H1 (cell line): ENCODE data around the gene C4orf46. TPM values are rescaled to one million over a fixed set of nuclear protein-coding genes. Genes with fewer than 3 reads are reported as not detected.

Experiments
- CTCF ChIA-PET: fragments of 300-600 bp; sonication (Branson Sonifier 250); formaldehyde crosslinking; loops from one replicate; lab custom pipeline; 2021; ENCODE audit not compliant: partially characterized antibody; lab: Charles Lee
- POLR2A ChIA-PET: fragments of 300-600 bp; sonication (Branson Sonifier 250); formaldehyde crosslinking; loops from one replicate; lab custom pipeline; 2021; ENCODE audit warnings: inconsistent platforms; ENCODE audit not compliant: partially characterized antibody; lab: Charles Lee
- DNase-seq, 2 experiments: peaks; one replicate each; pipeline versions ENCODE4 v3.0.0 to v3.0.0-alpha.2; 2010 to 2022; ENCODE audit warnings: low spot score in 2 of 2, low read depth in 1 of 2, mixed read lengths in 1 of 2
- FAIRE-seq: peaks from 2 replicates; lab custom pipeline; 2011; peaks lifted over from hg19 to GRCh38; lab: Jason Lieb, UNC
- H2AFZ ChIP-seq: 2 replicates; pipeline ENCODE4 v1.8.1; 2012; ENCODE audit warnings: low read length, inconsistent platforms
- H2AK5ac ChIP-seq: 2 replicates; pipeline ENCODE4 v1.6.1; 2013; ENCODE audit warnings: low read depth, low read length
- H2BK120ac ChIP-seq: replicated peaks from 2 replicates; pipeline ENCODE3; 2013; ENCODE audit warnings: low read depth, low read length, inconsistent platforms
- H2BK12ac ChIP-seq: 2 replicates; pipeline ENCODE4 v1.6.1; 2013; ENCODE audit warnings: low read depth, low read length
- H2BK15ac ChIP-seq: 2 replicates; pipeline ENCODE4 v1.6.1; 2013; ENCODE audit warnings: low read length
- H2BK20ac ChIP-seq: 2 replicates; pipeline ENCODE4 v1.6.1; 2013; ENCODE audit warnings: low read length
- H2BK5ac ChIP-seq: 2 replicates; pipeline ENCODE4 v1.6.1; 2013; ENCODE audit warnings: low read depth, low read length
- H3K14ac ChIP-seq: 2 replicates; pipeline ENCODE4 v1.6.1; 2013; ENCODE audit warnings: inconsistent platforms; ENCODE audit not compliant: insufficient read length
- H3K18ac ChIP-seq: 2 replicates; pipeline ENCODE4 v1.6.1; 2013; ENCODE audit warnings: low read length; ENCODE audit errors: extremely low read depth
- H3K23ac ChIP-seq: 2 replicates; pipeline ENCODE4 v1.6.1; 2013; ENCODE audit warnings: inconsistent platforms; ENCODE audit not compliant: insufficient read length
- H3K23me2 ChIP-seq: 2 replicates; pipeline ENCODE4 v1.6.1; 2013; ENCODE audit warnings: low read depth, low read length
- H3K27ac ChIP-seq: 2 replicates; pipeline ENCODE4 v1.6.1; 2011; ENCODE audit warnings: low read depth, low read length, inconsistent platforms
- H3K27me3 ChIP-seq, 4 experiments: replicated peaks in 1 of 4; 1 replicate in 1 of 4; 2 replicates in 3 of 4; pipeline versions ENCODE4 v1.6.1 to v1.8.1; 2011 to 2013; ENCODE audit warnings: low read length in 3 of 4, mild to moderate bottlenecking in 3 of 4, inconsistent platforms in 2 of 4, mixed read lengths in 2 of 4, moderate library complexity in 1 of 4; ENCODE audit not compliant: control insufficient read depth in 3 of 4, insufficient read depth in 3 of 4; ENCODE audit errors: extremely low read depth in 1 of 4
- H3K36me3 ChIP-seq, 4 experiments: 2 replicates each; pipeline versions ENCODE4 v1.6.1 to v1.8.1; 2011 to 2013; ENCODE audit warnings: mild to moderate bottlenecking in 4 of 4, low read length in 3 of 4, moderate library complexity in 2 of 4, control low read depth in 1 of 4, inconsistent platforms in 1 of 4; ENCODE audit not compliant: insufficient read depth in 4 of 4, control insufficient read depth in 2 of 4
- H3K4ac ChIP-seq: replicated peaks from 2 replicates; pipeline ENCODE3; 2013; ENCODE audit warnings: low read length, low read depth, mixed read lengths, inconsistent platforms; ENCODE audit not compliant: insufficient read length
- H3K4me1 ChIP-seq, 4 experiments: replicated peaks in 1 of 4; 1 replicate in 1 of 4; 2 replicates in 3 of 4; pipeline versions ENCODE4 v1.6.1 to v1.8.1; 2011 to 2013; ENCODE audit warnings: low read length in 3 of 4, inconsistent platforms in 2 of 4, mixed read lengths in 1 of 4; ENCODE audit not compliant: insufficient read depth in 4 of 4, control insufficient read depth in 3 of 4
- H3K4me2 ChIP-seq, 2 experiments: 2 replicates each; pipeline versions ENCODE4 v1.6.1 to v1.8.1; 2011 to 2013; ENCODE audit warnings: low read depth in 2 of 2, low read length in 2 of 2, control low read depth in 1 of 2, inconsistent platforms in 1 of 2, mild to moderate bottlenecking in 1 of 2; ENCODE audit not compliant: insufficient read depth in 1 of 2
- H3K4me3 ChIP-seq, 4 experiments: fragments of 200-600, 300-600 bp in 1 of 4; sonication (generic), shearing (Covaris generic), sonication (Bioruptor Twin) in 1 of 4; 2 replicates each; pipeline versions ENCODE4 v1.5.1 to v1.8.1; 2011 to 2016; ENCODE audit warnings: low read length in 4 of 4, low read depth in 3 of 4, control low read depth in 2 of 4, inconsistent platforms in 2 of 4, mild to moderate bottlenecking in 2 of 4, mixed read lengths in 1 of 4, moderate library complexity in 1 of 4; ENCODE audit not compliant: insufficient read depth in 2 of 4; ENCODE audit errors: extremely low read depth in 1 of 4
- H3K56ac ChIP-seq: replicated peaks from 2 replicates; pipeline ENCODE3; 2013; ENCODE audit warnings: low read depth, mild to moderate bottlenecking, mixed read lengths, low read length, inconsistent platforms; ENCODE audit not compliant: insufficient read length
- H3K79me1 ChIP-seq: 2 replicates; pipeline ENCODE4 v1.6.1; 2013; ENCODE audit warnings: low read depth, low read length, control low read depth
- H3K79me2 ChIP-seq, 2 experiments: 2 replicates each; pipeline versions ENCODE4 v1.6.1 to v1.8.1; 2012 to 2013; ENCODE audit warnings: low read length in 2 of 2, mild to moderate bottlenecking in 2 of 2, inconsistent platforms in 1 of 2; ENCODE audit not compliant: insufficient read depth in 2 of 2, control insufficient read depth in 1 of 2
- H3K9ac ChIP-seq, 4 experiments: replicated peaks in 1 of 4; 1 replicate in 1 of 4; 2 replicates in 3 of 4; pipeline versions ENCODE4 v1.6.1 to v1.8.1; 2011 to 2013; ENCODE audit warnings: low read depth in 3 of 4, low read length in 3 of 4, control low read depth in 2 of 4, mild to moderate bottlenecking in 2 of 4, moderate library complexity in 2 of 4, inconsistent platforms in 1 of 4; ENCODE audit errors: extremely low read depth in 1 of 4
- H3K9me3 ChIP-seq, 2 experiments: 2 replicates each; pipeline versions ENCODE4 v1.6.1 to v1.8.1; 2012 to 2013; ENCODE audit warnings: mild to moderate bottlenecking in 2 of 2, moderate library complexity in 2 of 2, control low read depth in 1 of 2, inconsistent platforms in 1 of 2, low read depth in 1 of 2, low read length in 1 of 2, mixed read lengths in 1 of 2; ENCODE audit not compliant: insufficient read depth in 2 of 2
- H4K20me1 ChIP-seq, 2 experiments: replicated peaks in 1 of 2; 2 replicates each; pipeline versions ENCODE3 to v1.8.1; 2011 to 2013; ENCODE audit warnings: inconsistent platforms in 2 of 2, low read length in 2 of 2, mild to moderate bottlenecking in 1 of 2; ENCODE audit not compliant: insufficient read depth in 2 of 2, control insufficient read depth in 1 of 2
- H4K5ac ChIP-seq: 2 replicates; pipeline ENCODE4 v1.6.1; 2013; ENCODE audit warnings: low read length, low read depth, mixed read lengths, inconsistent platforms; ENCODE audit not compliant: insufficient read length
- H4K8ac ChIP-seq: 2 replicates; pipeline ENCODE4 v1.8.0; 2013; ENCODE audit warnings: mild to moderate bottlenecking, moderate library complexity, low read length, inconsistent platforms; ENCODE audit not compliant: insufficient read depth; ENCODE audit errors: extremely low read depth
- H4K91ac ChIP-seq: replicated peaks from 2 replicates; pipeline ENCODE3; 2013; ENCODE audit warnings: low read length, mixed read lengths, inconsistent platforms; ENCODE audit not compliant: insufficient read length
- POU5F1 ChIP-seq: IDR thresholded peaks from 2 replicates; pipeline ENCODE4 v1.6.1; 2011; ENCODE audit warnings: low read depth, mild to moderate bottlenecking, low read length, moderate library complexity
- TAF7 ChIP-seq: optimal IDR thresholded peaks from 2 replicates; pipeline ENCODE3; 2011; ENCODE audit warnings: low read depth, mild to moderate bottlenecking, inconsistent platforms, low read length, moderate library complexity, borderline replicate concordance
- TBP ChIP-seq: IDR thresholded peaks from 2 replicates; pipeline ENCODE4 v1.6.1; 2011; ENCODE audit warnings: low read depth, low read length, improper control_type of control experiment
- TEAD4 ChIP-seq: IDR thresholded peaks from 2 replicates; pipeline ENCODE4 v1.6.1; 2012; ENCODE audit warnings: low read depth, low read length, inconsistent platforms, mixed read lengths
- WGBS, 2 experiments: shearing (Covaris generic) in 1 of 2; methylation state at CpG; one replicate each; pipeline versions ENCODE4 v1.1.6 to v1.1.7; 2013 to 2015; ENCODE audit warnings: low lambda C conversion rate in 2 of 2, mixed read lengths in 2 of 2, inconsistent platforms in 1 of 2, low coverage in 1 of 2, missing lambda C conversion rate in 1 of 2; ENCODE audit not compliant: insufficient replicate concordance in 2 of 2, insufficient coverage in 1 of 2, insufficient read length in 1 of 2; ENCODE audit errors: extremely low coverage in 1 of 2, missing lambda C conversion rate in 1 of 2; 5-methylcytosine and 5-hydroxymethylcytosine counted together
- polyA plus RNA-seq, 7 experiments: library from polyadenylated mRNA; depleted of rRNA in 3 of 7; stranded (reverse) in 5 of 7; unstranded in 2 of 7; fragments of >200 nt in 5 of 7; fragments of 200-250 nt in 2 of 7; gene quantifications; 1 replicate in 5 of 7; 2 replicates in 1 of 7; 4 replicates in 1 of 7; pipeline versions ENCODE4 v1.2.1 to v1.2.3, GENCODE V29; 2011 to 2013; ENCODE audit warnings: missing spikeins in 2 of 7, mixed read lengths in 2 of 7
- total RNA-seq: library from RNA; stranded (reverse); fragmentation: NEBNext Ultra II Directional; extraction: Animal tissue kit (Norgen Biotek cat#: 25700); gene quantifications from 2 replicates; pipeline ENCODE4 v1.2.1, GENCODE V29; 2021
- TF ChIP-seq, protein P1 (sequence below): IDR thresholded peaks from 2 replicates; pipeline ENCODE4 v1.6.1; 2012; ENCODE audit warnings: low read length, inconsistent platforms

C4orf46 gene
- total and polyA plus RNA-seq, 2 of the 8 experiments (the other 6 are each of a cell fraction or from before 2014, with no cell fraction given), result 19.8 to 28.6 TPM

DNA sequence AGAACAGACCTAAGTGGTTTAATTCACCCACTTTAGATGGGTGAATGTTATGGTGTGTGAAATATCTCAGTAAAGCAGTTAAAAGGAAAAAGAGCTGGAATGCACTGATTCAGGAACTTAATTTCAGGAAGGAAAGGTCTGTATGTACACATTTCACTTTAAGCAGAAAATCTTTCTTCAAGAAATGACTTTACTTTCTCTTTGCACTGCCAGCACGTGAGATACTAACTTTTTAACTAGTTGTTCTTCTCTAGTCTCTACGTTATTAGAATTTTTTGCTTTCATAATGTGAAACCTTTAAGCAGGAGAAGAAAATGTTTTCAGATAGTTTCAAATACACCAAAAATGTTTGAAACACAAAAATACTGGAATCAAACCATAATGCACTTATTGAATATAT, 18.8 kb downstream of the C4orf46 start:
- WGBS, 2 experiments, result 92% methylated on average over 2 of the region's 2 CpGs; no CpG with 5 or more reads in 1 of the 2 experiments
- H3K56ac ChIP-seq, result no peak overlapping the region

More for the DNA sequence above, 18.8 kb downstream of the C4orf46 start:
- Histone ChIP-seq H4K5ac (no peak overlapping the region), H2AK5ac (no peak overlapping the region), H2BK12ac (no peak overlapping the region), H3K27ac (no peak overlapping the region), H4K8ac (no peak overlapping the region), H3K27me3 (no peaks in the 10 kb centered on the region), H3K4ac (no peak overlapping the region), H2BK120ac (no peak overlapping the region), H3K36me3 (no peaks in the 10 kb centered on the region; a peak in 1 of 8 replicates), H3K23ac (no peak overlapping the region), H3K79me2 (no peaks in the 10 kb centered on the region), H3K18ac (no peak overlapping the region), H3K4me2 (no peak overlapping the region), H4K20me1 (no peaks in the 10 kb centered on the region), H3K4me1 (peaks cover 0 to 2% (median 0%) of the 10 kb centered on the region in 4 experiments; a peak in 2 of 7 replicates), H4K91ac (no peak overlapping the region), H2BK15ac (no peak overlapping the region), H2BK5ac (no peak overlapping the region), H3K14ac (no peak overlapping the region), H3K9ac (no peak overlapping the region), H3K23me2 (no peaks in the 10 kb centered on the region; the same call in 1 of the 2 replicates), H2BK20ac (no peak overlapping the region), H2AFZ (no peak overlapping the region), H3K9me3 (no peaks in the 10 kb centered on the region), H3K79me1 (no peaks in the 10 kb centered on the region), H3K4me3 (no peak overlapping the region)
- TF ChIP-seq TEAD4 (no peak), TAF7 (no peak), TBP (no peak), POU5F1 (no peak)
- TF ChIP-seq, protein P1, sequence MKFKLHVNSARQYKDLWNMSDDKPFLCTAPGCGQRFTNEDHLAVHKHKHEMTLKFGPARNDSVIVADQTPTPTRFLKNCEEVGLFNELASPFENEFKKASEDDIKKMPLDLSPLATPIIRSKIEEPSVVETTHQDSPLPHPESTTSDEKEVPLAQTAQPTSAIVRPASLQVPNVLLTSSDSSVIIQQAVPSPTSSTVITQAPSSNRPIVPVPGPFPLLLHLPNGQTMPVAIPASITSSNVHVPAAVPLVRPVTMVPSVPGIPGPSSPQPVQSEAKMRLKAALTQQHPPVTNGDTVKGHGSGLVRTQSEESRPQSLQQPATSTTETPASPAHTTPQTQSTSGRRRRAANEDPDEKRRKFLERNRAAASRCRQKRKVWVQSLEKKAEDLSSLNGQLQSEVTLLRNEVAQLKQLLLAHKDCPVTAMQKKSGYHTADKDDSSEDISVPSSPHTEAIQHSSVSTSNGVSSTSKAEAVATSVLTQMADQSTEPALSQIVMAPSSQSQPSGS, result no peak
- ChIA-PET POLR2A (no interaction called here), CTCF (no interaction called here)
- FAIRE-seq (no peak), DNase-seq (no peak)
